K562 (cell line): Measurements from ENCODE around the gene ATP6V1G2. TPM values are rescaled to one million over a fixed set of nuclear protein-coding genes. Genes with fewer than 3 reads are reported as not detected.

Experiments used
- BACH1 ChIP-seq: fragments of 200-800 bp; sonication (Bioruptor generic); IDR thresholded peaks from 2 replicates; pipeline ENCODE4 v1.6.1; 2016; ENCODE audit warnings: missing genetic modification characterization, missing compliant biosample characterization
- BRCA1 ChIP-seq, 2 experiments: fragments of 450-650 bp in 1 of 2; sonication (generic) in 1 of 2; formaldehyde crosslinking in 1 of 2; IDR thresholded peaks; 2 replicates each; pipeline versions ENCODE4 v1.5.0 to v1.6.1; 2017 to 2020; ENCODE audit warnings: mild to moderate bottlenecking in 1 of 2, missing genetic modification reagents in 1 of 2
- CHD1 ChIP-seq: fragments of 200-600 bp; sonication (generic); IDR thresholded peaks from one replicate; pipeline ENCODE4 v1.6.1; 2012; ENCODE audit warnings: mild to moderate bottlenecking, moderate library complexity, low read length, inconsistent platforms
- CREB1 ChIP-seq, 2 experiments: sonication (generic) in 1 of 2; formaldehyde crosslinking in 1 of 2; IDR thresholded peaks; 2 replicates each; pipeline versions ENCODE4 v1.6.1 to v1.8.0; 2012 to 2022; ENCODE audit warnings: inconsistent platforms in 1 of 2, mild to moderate bottlenecking in 1 of 2, missing genetic modification reagents in 1 of 2, moderate library complexity in 1 of 2
- CTBP1 ChIP-seq: fragments of 450-650 bp; IDR thresholded peaks from 2 replicates; pipeline ENCODE4 v1.6.1; 2016; ENCODE audit warnings: borderline replicate concordance
- ERF ChIP-seq: fragments of 450-650 bp; formaldehyde crosslinking; IDR thresholded peaks from 2 replicates; pipeline ENCODE4 v1.4.0; 2020; ENCODE audit warnings: mild to moderate bottlenecking, mixed read lengths
- FOXP1 ChIP-seq: sonication (generic); formaldehyde crosslinking; IDR thresholded peaks from 2 replicates; pipeline ENCODE4 v1.8.0; 2022; ENCODE audit warnings: mild to moderate bottlenecking, missing genetic modification reagents
- GTF2B ChIP-seq: IDR thresholded peaks from 2 replicates; pipeline ENCODE4 v1.6.1; 2011; ENCODE audit not compliant: insufficient read length; ENCODE audit errors: extremely low read depth
- HMG20B ChIP-seq: fragments of 250-450 bp; sonication (Bioruptor Pico); IDR thresholded peaks from 2 replicates; pipeline ENCODE4 v1.5.0; 2021; ENCODE audit warnings: mild to moderate bottlenecking
- KLF13 ChIP-seq: fragments of 450-650 bp; IDR thresholded peaks from 2 replicates; pipeline ENCODE4 v1.6.1; 2016; ENCODE audit warnings: missing genetic modification characterization, low read depth, mild to moderate bottlenecking, missing compliant biosample characterization, moderate library complexity, borderline replicate concordance
- RBBP5 ChIP-seq: fragments of 200-600 bp; sonication (generic); IDR thresholded peaks from 2 replicates; pipeline ENCODE4 v1.6.1; 2012; ENCODE audit warnings: borderline replicate concordance, mild to moderate bottlenecking, low read length, control low read depth, inconsistent platforms; ENCODE audit not compliant: insufficient read depth, poor library complexity, severe bottlenecking
- RNF2 ChIP-seq: sonication (generic); IDR thresholded peaks from 2 replicates; pipeline ENCODE4 v1.6.1; 2016
- SMARCA4 ChIP-seq: fragments of 450-650 bp; IDR thresholded peaks from 2 replicates; pipeline ENCODE4 v1.6.1; 2016
- SNRNP70 ChIP-seq: fragments of 200-400 bp; formaldehyde crosslinking; optimal IDR thresholded peaks from 2 replicates; pipeline ENCODE3; 2017; ENCODE audit warnings: low read depth, low read length
- THAP7 ChIP-seq: fragments of 250-450 bp; sonication (Bioruptor Pico); IDR thresholded peaks from 2 replicates; pipeline ENCODE4 v1.5.0; 2021
- U2AF1 ChIP-seq: fragments of 200-400 bp; formaldehyde crosslinking; optimal IDR thresholded peaks from 2 replicates; pipeline ENCODE3; 2017; ENCODE audit warnings: mild to moderate bottlenecking, low read depth, low read length, moderate library complexity
- ZBTB17 ChIP-seq: fragments of 450-650 bp; formaldehyde crosslinking; IDR thresholded peaks from 2 replicates; pipeline ENCODE4 v1.4.0; 2020; ENCODE audit warnings: mild to moderate bottlenecking
- ZNF431 ChIP-seq: sonication (generic); formaldehyde crosslinking; IDR thresholded peaks from 2 replicates; pipeline ENCODE4 v1.8.0; 2022; ENCODE audit warnings: mild to moderate bottlenecking, missing genetic modification reagents
- polyA plus RNA-seq, 8 experiments: library from polyadenylated mRNA; depleted of rRNA in 4 of 8; stranded (reverse) in 5 of 8; unstranded in 3 of 8; fragments of >200 nt; fragmentation: Nextera tagmentation in 2 of 8; fragmentation: Illumina TruSeq in 1 of 8; extraction: Ambion mirVana in 2 of 8; extraction: Trizol in 1 of 8; gene quantifications; 2 replicates each; pipeline versions ENCODE4 v1.2.1 to v1.2.3, GENCODE V29; 2011 to 2014; ENCODE audit warnings: inconsistent platforms in 1 of 8, missing spikeins in 1 of 8
- total RNA-seq, 7 experiments: library from RNA; depleted of rRNA in 6 of 7; stranded (reverse); fragments of >200 nt in 6 of 7; fragmentation: Illumina TruSeq in 2 of 7; extraction: Trizol in 2 of 7; gene quantifications; 2 replicates each; pipeline versions ENCODE4 v1.2.1 to v1.2.3, GENCODE V29; 2011 to 2021; ENCODE audit warnings: low replicate concordance in 1 of 7
- TF ChIP-seq, protein P1 (sequence below), 2 experiments: fragments of 250-450 bp in 1 of 2; fragments of 450-650 bp in 1 of 2; sonication (Bioruptor Pico) in 1 of 2; IDR thresholded peaks; 2 replicates each; pipeline versions ENCODE4 v1.6.1 to v1.8.0; 2016 to 2021; ENCODE audit warnings: mild to moderate bottlenecking in 2 of 2, moderate library complexity in 2 of 2, missing compliant biosample characterization in 1 of 2, missing genetic modification characterization in 1 of 2
- TF ChIP-seq, protein P2 (sequence below): fragments of 250-450 bp; sonication (Bioruptor Pico); IDR thresholded peaks from 2 replicates; pipeline ENCODE4 v1.9.0; 2021; ENCODE audit warnings: mild to moderate bottlenecking, inconsistent platforms
- TF ChIP-seq, protein P3 (sequence below): sonication (generic); formaldehyde crosslinking; IDR thresholded peaks from 2 replicates; pipeline ENCODE4 v1.8.1; 2023; ENCODE audit warnings: mild to moderate bottlenecking, missing genetic modification reagents

ATP6V1G2 gene
- total and polyA plus RNA-seq, 9 of the 15 experiments (the other 6 are each of a cell fraction or from before 2014, with no cell fraction given): 0.14 to 1.5 (median 0.33) TPM

GRCh38 chr6:31547727-31548543 lies 1.5 kb upstream of the ATP6V1G2 start (continued):
- TF ChIP-seq FOXP1: 0 out of 2 replicates have a peak, but pooled peaks have one; percentile 62
- no peak for TF ChIP-seq SNRNP70
- TF ChIP-seq, protein P1, sequence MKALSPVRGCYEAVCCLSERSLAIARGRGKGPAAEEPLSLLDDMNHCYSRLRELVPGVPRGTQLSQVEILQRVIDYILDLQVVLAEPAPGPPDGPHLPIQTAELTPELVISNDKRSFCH (CRISPR knock-in tag; IDR thresholded peaks at IDR 0.05): no peak
- TF ChIP-seq, protein P1 (tag; IDR thresholded peaks at IDR 0.05): peak; percentile 79
- no peak for TF ChIP-seq BRCA1 (IDR thresholded peaks at IDR 0.05)
- 0 out of 2 replicates have a peak, but pooled peaks have one; percentile 75 for TF ChIP-seq BRCA1 (CRISPR knock-in tag; IDR thresholded peaks at IDR 0.05)
- peak; percentile 52 for TF ChIP-seq CHD1
- no peak for TF ChIP-seq RNF2
- peak; percentile 90 for TF ChIP-seq ERF
- TF ChIP-seq U2AF1: no peak
- TF ChIP-seq CREB1 (IDR thresholded peaks at IDR 0.05): no peak
- TF ChIP-seq CREB1 (CRISPR knock-in tag; IDR thresholded peaks at IDR 0.05): peak; percentile 45; the same call in 1 of the 2 replicates
- TF ChIP-seq, protein P2, sequence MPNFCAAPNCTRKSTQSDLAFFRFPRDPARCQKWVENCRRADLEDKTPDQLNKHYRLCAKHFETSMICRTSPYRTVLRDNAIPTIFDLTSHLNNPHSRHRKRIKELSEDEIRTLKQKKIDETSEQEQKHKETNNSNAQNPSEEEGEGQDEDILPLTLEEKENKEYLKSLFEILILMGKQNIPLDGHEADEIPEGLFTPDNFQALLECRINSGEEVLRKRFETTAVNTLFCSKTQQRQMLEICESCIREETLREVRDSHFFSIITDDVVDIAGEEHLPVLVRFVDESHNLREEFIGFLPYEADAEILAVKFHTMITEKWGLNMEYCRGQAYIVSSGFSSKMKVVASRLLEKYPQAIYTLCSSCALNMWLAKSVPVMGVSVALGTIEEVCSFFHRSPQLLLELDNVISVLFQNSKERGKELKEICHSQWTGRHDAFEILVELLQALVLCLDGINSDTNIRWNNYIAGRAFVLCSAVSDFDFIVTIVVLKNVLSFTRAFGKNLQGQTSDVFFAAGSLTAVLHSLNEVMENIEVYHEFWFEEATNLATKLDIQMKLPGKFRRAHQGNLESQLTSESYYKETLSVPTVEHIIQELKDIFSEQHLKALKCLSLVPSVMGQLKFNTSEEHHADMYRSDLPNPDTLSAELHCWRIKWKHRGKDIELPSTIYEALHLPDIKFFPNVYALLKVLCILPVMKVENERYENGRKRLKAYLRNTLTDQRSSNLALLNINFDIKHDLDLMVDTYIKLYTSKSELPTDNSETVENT (CRISPR knock-in tag): peak; percentile 66; the same call in 1 of the 2 replicates
- TF ChIP-seq, protein P3, sequence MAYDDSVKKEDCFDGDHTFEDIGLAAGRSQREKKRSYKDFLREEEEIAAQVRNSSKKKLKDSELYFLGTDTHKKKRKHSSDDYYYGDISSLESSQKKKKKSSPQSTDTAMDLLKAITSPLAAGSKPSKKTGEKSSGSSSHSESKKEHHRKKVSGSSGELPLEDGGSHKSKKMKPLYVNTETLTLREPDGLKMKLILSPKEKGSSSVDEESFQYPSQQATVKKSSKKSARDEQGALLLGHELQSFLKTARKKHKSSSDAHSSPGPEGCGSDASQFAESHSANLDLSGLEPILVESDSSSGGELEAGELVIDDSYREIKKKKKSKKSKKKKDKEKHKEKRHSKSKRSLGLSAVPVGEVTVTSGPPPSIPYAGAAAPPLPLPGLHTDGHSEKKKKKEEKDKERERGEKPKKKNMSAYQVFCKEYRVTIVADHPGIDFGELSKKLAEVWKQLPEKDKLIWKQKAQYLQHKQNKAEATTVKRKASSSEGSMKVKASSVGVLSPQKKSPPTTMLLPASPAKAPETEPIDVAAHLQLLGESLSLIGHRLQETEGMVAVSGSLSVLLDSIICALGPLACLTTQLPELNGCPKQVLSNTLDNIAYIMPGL (CRISPR knock-in tag): no peak
- no peak; the same call in 1 of the 2 replicates for TF ChIP-seq SMARCA4
- TF ChIP-seq THAP7 (CRISPR knock-in tag): no peak
- TF ChIP-seq KLF13 (tag): no peak
- TF ChIP-seq GTF2B: no peak
- TF ChIP-seq BACH1: peak; percentile 70
- no peak for TF ChIP-seq HMG20B (CRISPR knock-in tag)
- TF ChIP-seq ZBTB17 (CRISPR knock-in tag): peak; percentile 66; the same call in 1 of the 2 replicates
- peak; percentile 58; the same call in 1 of the 2 replicates for TF ChIP-seq CTBP1
- no peak for TF ChIP-seq ZNF431 (CRISPR knock-in tag)
- peak; percentile 70 for TF ChIP-seq RBBP5
